ENCODE measurements around the gene KCNG2. TPM values are rescaled to one million over a fixed set of nuclear protein-coding genes. Genes with fewer than 3 reads are reported as not detected.

The KCNG2 gene
- total and polyA plus RNA-seq, 2 of the 13 experiments (the other 11 are each of a cell fraction or from before 2014, with no cell fraction given): not detected

- no peak for TF ChIP-seq TFDP2 (CRISPR knock-in tag; IDR thresholded peaks at IDR 0.05)
- TF ChIP-seq, protein P1, sequence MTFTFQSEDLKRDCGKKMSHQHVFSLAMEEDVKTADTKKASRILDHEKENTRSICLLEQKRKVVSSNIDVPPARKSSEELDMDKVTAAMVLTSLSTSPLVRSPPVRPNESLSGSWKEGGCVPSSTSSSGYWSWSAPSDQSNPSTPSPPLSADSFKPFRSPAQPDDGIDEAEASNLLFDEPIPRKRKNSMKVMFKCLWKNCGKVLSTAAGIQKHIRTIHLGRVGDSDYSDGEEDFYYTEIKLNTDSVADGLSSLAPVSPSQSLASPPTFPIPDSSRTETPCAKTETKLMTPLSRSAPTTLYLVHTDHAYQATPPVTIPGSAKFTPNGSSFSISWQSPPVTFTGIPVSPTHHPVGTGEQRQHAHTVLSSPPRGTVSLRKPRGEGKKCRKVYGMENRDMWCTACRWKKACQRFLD (CRISPR knock-in tag; IDR thresholded peaks at IDR 0.05; ENCODE audit: borderline replicate concordance): no peak
- TF ChIP-seq YEATS2 (CRISPR knock-in tag; IDR thresholded peaks at IDR 0.05; ENCODE audit: borderline replicate concordance): no peak
- intact Hi-C loops (cut with micrococcal nuclease; ENCODE audit: unreplicated experiment) (no loop called here), in situ Hi-C loops (cut with HindIII; ENCODE audit: extremely low pct_ligation_motif_present, low pct_unique_long_range_greater_than_20kb) (no loop called here)
- ATAC-seq (no peak), DNase-seq (ENCODE audit: low spot score) (no peak), FAIRE-seq (no peak)
- Histone ChIP-seq H3K9me3 (ENCODE audit: low read length) (no peaks in the 10 kb centered on the region), H3K4me1 (ENCODE audit: insufficient read depth, low read length) (no peaks in the 10 kb centered on the region), H3K4me2 (ENCODE audit: low read depth, low read length) (no peak overlapping the region), H3K79me2 (ENCODE audit: insufficient read depth, low read length) (no peaks in the 10 kb centered on the region), H3K9ac (ENCODE audit: insufficient read depth, low read depth, low read length) (no peak overlapping the region), H3K27me3 (ENCODE audit: control insufficient read depth in 1 of 2, insufficient read depth in 2 of 2, low read length in 2 of 2) (peaks cover 0 to 25% of the 10 kb centered on the region in 2 experiments; a peak in 3 of 5 replicates), H3K36me3 (replicated peaks in 1 of 2; ENCODE audit: control insufficient read depth in 1 of 2, insufficient read depth in 2 of 2, low read length in 2 of 2) (no peaks in the 10 kb centered on the region), H3K27ac (ENCODE audit: extremely low read length, insufficient read depth, low read length) (no peak overlapping the region), H2AFZ (ENCODE audit: low read length) (no peak overlapping the region), H4K20me1 (ENCODE audit: insufficient read depth, low read length) (no peaks in the 10 kb centered on the region), H3K4me3 (replicated peaks in 1 of 3; ENCODE audit: insufficient read depth in 1 of 3, low read depth in 2 of 3, low read length in 3 of 3) (no peak overlapping the region)
- ChIA-PET POLR2A (no interaction called here), CTCF (ENCODE audit: low intra/inter-chr PET ratio, low total read pairs) (no interaction called here)
- 6% methylated on average over 3 of the region's 6 CpGs for WGBS (ENCODE audit: low lambda C conversion rate)
- no TSS peak for BruUV-seq (replicated peaks)
These were observed 33.6 kb upstream of the KCNG2 start for GRCh38 chr18:79764131-79764530.

DNA sequence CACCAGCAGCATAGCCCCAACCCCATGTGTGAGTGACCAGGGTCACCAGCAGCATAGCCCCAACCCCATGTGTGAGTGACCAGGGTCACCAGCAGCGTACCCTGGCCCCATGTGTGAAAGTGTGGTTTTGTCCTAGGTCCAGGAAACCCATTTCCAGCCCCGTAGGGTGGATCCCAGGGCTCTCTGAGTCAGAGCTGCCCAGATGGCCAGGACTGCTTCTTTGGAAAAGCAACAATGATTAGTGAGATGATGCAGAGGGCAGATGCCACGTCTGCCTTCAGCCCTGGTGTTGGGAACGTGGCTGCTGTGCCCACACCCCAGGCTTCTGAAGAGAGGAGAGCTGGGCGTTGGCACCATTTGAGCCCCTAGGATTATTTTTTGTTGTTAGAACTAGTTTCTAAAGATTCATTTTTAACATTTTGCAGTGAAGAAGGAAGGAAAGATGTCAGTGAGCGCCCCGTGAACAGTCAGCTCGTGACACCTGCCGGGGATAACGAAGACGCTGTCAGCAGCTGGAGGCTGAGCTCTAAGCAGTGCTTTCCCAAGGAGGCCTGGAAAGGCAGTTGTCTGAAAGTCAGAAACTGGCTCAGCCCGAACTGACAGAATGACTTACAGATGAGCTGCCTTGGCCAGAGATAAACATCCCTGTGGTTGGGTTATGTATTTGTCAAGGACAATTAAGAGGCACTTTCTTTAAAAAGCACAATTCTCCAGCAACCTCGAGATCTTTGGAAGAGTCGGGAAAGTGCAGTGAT, 32.1 kb upstream of the KCNG2 start:
- H3K4me2 ChIP-seq (ENCODE audit: low read depth, low read length): no peak overlapping the region
- no peaks in the 10 kb centered on the region for H3K4me1 ChIP-seq (ENCODE audit: insufficient read depth, low read length)
- ATAC-seq: no peak
- no peaks in the 10 kb centered on the region for H3K9me3 ChIP-seq (ENCODE audit: low read length)
- no TSS peak for BruUV-seq (replicated peaks)
- no peak overlapping the region for H3K27ac ChIP-seq (ENCODE audit: extremely low read length, insufficient read depth, low read length)
- H3K9ac ChIP-seq (ENCODE audit: insufficient read depth, low read depth, low read length): no peak overlapping the region
- H2AFZ ChIP-seq (ENCODE audit: low read length): no peak overlapping the region
- in situ Hi-C loops (cut with HindIII; ENCODE audit: extremely low pct_ligation_motif_present, low pct_unique_long_range_greater_than_20kb): no loop called here
- no peak for DNase-seq (ENCODE audit: low spot score)
- CTCF ChIA-PET (ENCODE audit: low intra/inter-chr PET ratio, low total read pairs): no interaction called here
- WGBS (ENCODE audit: low lambda C conversion rate): 25% methylated on average over 11 of the region's 14 CpGs
- H3K27me3 ChIP-seq (ENCODE audit: control insufficient read depth in 1 of 2, insufficient read depth in 2 of 2, low read length in 2 of 2): peaks cover 0 to 34% of the 10 kb centered on the region in 2 experiments; a peak in 3 of 5 replicates
- no peaks in the 10 kb centered on the region for H3K36me3 ChIP-seq (replicated peaks in 1 of 2; ENCODE audit: control insufficient read depth in 1 of 2, insufficient read depth in 2 of 2, low read length in 2 of 2)
- POLR2A ChIA-PET: no interaction called here
- intact Hi-C loops (cut with micrococcal nuclease; ENCODE audit: unreplicated experiment): no loop called here
- no peaks in the 10 kb centered on the region for H3K79me2 ChIP-seq (ENCODE audit: insufficient read depth, low read length)
- no peak overlapping the region for H3K4me3 ChIP-seq (replicated peaks in 1 of 3; ENCODE audit: insufficient read depth in 1 of 3, low read depth in 2 of 3, low read length in 3 of 3)
- no peaks in the 10 kb centered on the region for H4K20me1 ChIP-seq (ENCODE audit: insufficient read depth, low read length)
- FAIRE-seq: no peak
- TF ChIP-seq PLSCR1 (CRISPR knock-in tag; IDR thresholded peaks at IDR 0.05; ENCODE audit: borderline replicate concordance) (no peak), NFE2L2 (IDR thresholded peaks at IDR 0.05; ENCODE audit: low read length) (no peak), HMGXB3 (CRISPR knock-in tag; IDR thresholded peaks at IDR 0.05; ENCODE audit: borderline replicate concordance) (no peak)
- TF ChIP-seq, protein P2, sequence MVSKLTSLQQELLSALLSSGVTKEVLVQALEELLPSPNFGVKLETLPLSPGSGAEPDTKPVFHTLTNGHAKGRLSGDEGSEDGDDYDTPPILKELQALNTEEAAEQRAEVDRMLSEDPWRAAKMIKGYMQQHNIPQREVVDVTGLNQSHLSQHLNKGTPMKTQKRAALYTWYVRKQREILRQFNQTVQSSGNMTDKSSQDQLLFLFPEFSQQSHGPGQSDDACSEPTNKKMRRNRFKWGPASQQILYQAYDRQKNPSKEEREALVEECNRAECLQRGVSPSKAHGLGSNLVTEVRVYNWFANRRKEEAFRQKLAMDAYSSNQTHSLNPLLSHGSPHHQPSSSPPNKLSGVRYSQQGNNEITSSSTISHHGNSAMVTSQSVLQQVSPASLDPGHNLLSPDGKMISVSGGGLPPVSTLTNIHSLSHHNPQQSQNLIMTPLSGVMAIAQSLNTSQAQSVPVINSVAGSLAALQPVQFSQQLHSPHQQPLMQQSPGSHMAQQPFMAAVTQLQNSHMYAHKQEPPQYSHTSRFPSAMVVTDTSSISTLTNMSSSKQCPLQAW (CRISPR knock-in tag; IDR thresholded peaks at IDR 0.05): no peak

Data from HepG2 (cell line).